Endodermal cell (in vitro differentiated cells): ENCODE data around the gene SPAST. TPM values are rescaled to one million over a fixed set of nuclear protein-coding genes. Genes with fewer than 3 reads are reported as not detected.

Source experiments
- DNase-seq: peaks from one replicate; pipeline ENCODE4 v3.0.0-alpha.2; 2017
- H3K27ac ChIP-seq: 2 replicates; pipeline ENCODE4 v1.5.1; 2013; ENCODE audit warnings: mild to moderate bottlenecking, low read depth, low read length, moderate library complexity
- H3K27me3 ChIP-seq: 2 replicates; pipeline ENCODE4 v1.6.1; 2013; ENCODE audit warnings: mild to moderate bottlenecking, low read length, moderate library complexity; ENCODE audit not compliant: insufficient read depth, control insufficient read depth, poor library complexity, severe bottlenecking
- H3K36me3 ChIP-seq: 2 replicates; pipeline ENCODE4 v1.7.0; 2013; ENCODE audit warnings: mild to moderate bottlenecking, low read length, moderate library complexity; ENCODE audit not compliant: control insufficient read depth, insufficient read depth
- H3K4me1 ChIP-seq: one replicate; pipeline ENCODE4 v1.7.0; 2013; ENCODE audit warnings: low read length; ENCODE audit not compliant: control insufficient read depth, insufficient read depth
- H3K4me3 ChIP-seq: 2 replicates; pipeline ENCODE4 v1.5.1; 2013; ENCODE audit warnings: mild to moderate bottlenecking, low read length, moderate library complexity
- H3K9ac ChIP-seq: 2 replicates; pipeline ENCODE4 v1.6.1; 2013; ENCODE audit warnings: mild to moderate bottlenecking, low read length, moderate library complexity; ENCODE audit not compliant: poor library complexity, severe bottlenecking; ENCODE audit errors: extremely low read depth
- H3K9me3 ChIP-seq: 2 replicates; pipeline ENCODE4 v1.6.1; 2013; ENCODE audit warnings: mild to moderate bottlenecking, low read length, moderate library complexity; ENCODE audit not compliant: control insufficient read depth
- H3K27ac Mint-ChIP-seq: 2 replicates; pipeline ENCODE4 v1.8.0; 2020; ENCODE audit warnings: mixed read lengths
- H3K27me3 Mint-ChIP-seq: 2 replicates; pipeline ENCODE4 v1.8.0; 2021; ENCODE audit warnings: mild to moderate bottlenecking, mixed read lengths; ENCODE audit not compliant: insufficient read depth
- H3K36me3 Mint-ChIP-seq: 2 replicates; pipeline ENCODE4 v1.8.0; 2020; ENCODE audit warnings: low read depth, mixed read lengths
- H3K4me1 Mint-ChIP-seq: 2 replicates; pipeline ENCODE4 v1.8.0; 2020; ENCODE audit warnings: mixed read lengths
- H3K4me3 Mint-ChIP-seq: 2 replicates; pipeline ENCODE4 v1.8.0; 2020; ENCODE audit warnings: mild to moderate bottlenecking, moderate library complexity, mixed read lengths
- H3K9me3 Mint-ChIP-seq: 2 replicates; pipeline ENCODE4 v1.8.0; 2020; ENCODE audit warnings: mild to moderate bottlenecking, mixed read lengths
- WGBS, 2 experiments: methylation state at CpG; one replicate each; pipeline versions ENCODE4 v1.1.5 to v1.1.7; 2013; ENCODE audit warnings: missing lambda C conversion rate in 2 of 2, mixed read lengths in 1 of 2; ENCODE audit not compliant: insufficient coverage in 1 of 2, insufficient read length in 1 of 2; 5-methylcytosine and 5-hydroxymethylcytosine counted together
- total RNA-seq, 2 donors: library from RNA; stranded (reverse); fragmentation: NEBNext Ultra II Directional in 1 of 2; extraction: Animal tissue kit (Norgen Biotek cat#: 25700) in 1 of 2; gene quantifications; 2 replicates in 1 of 2; 3 replicates in 1 of 2; pipeline ENCODE4 v1.2.1, GENCODE V29; 2021
- TF ChIP-seq, protein P1 (sequence below): fragments of 200-600 bp; sonication (generic); conservative IDR thresholded peaks from 2 replicates; pipeline ENCODE4 v1.5.0; 2021; ENCODE audit warnings: antibody characterized with exemption, mild to moderate bottlenecking

The SPAST gene
- total RNA-seq, 2 donors from 2014 or later: 25.7 to 34.6 TPM

DNA sequence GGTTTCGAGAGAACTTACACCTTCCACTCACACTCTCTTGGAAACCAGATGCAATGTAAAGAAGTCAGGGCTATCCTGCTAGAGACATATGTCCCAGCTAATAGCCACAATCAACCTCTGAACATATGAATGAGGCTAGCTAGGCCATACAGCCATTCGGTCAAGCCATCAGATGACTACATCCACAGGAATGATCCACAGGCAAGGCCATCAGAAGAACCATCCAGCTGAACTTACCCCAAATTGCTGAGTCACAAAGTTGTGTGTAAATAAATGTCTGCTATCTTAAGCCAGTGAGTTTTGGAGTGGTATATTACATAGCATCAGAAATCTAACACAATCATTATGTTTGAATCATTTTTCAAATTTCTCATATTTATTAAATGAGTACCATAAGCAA is 5.2 kb upstream of the SPAST start:
- Mint-ChIP-seq H3K4me1 (peaks cover 7% of the 10 kb centered on the region), H3K4me3 (no peak overlapping the region), H3K27me3 (no peaks in the 10 kb centered on the region), H3K36me3 (no peaks in the 10 kb centered on the region), H3K27ac (no peak overlapping the region), H3K9me3 (no peaks in the 10 kb centered on the region)
- no peak overlapping the region for H3K27ac ChIP-seq
- TF ChIP-seq, protein P1, sequence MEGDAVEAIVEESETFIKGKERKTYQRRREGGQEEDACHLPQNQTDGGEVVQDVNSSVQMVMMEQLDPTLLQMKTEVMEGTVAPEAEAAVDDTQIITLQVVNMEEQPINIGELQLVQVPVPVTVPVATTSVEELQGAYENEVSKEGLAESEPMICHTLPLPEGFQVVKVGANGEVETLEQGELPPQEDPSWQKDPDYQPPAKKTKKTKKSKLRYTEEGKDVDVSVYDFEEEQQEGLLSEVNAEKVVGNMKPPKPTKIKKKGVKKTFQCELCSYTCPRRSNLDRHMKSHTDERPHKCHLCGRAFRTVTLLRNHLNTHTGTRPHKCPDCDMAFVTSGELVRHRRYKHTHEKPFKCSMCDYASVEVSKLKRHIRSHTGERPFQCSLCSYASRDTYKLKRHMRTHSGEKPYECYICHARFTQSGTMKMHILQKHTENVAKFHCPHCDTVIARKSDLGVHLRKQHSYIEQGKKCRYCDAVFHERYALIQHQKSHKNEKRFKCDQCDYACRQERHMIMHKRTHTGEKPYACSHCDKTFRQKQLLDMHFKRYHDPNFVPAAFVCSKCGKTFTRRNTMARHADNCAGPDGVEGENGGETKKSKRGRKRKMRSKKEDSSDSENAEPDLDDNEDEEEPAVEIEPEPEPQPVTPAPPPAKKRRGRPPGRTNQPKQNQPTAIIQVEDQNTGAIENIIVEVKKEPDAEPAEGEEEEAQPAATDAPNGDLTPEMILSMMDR: no peak
- DNase-seq: no peak
- no peaks in the 10 kb centered on the region for H3K27me3 ChIP-seq
- no peak overlapping the region for H3K4me3 ChIP-seq
- no peaks in the 10 kb centered on the region for H3K36me3 ChIP-seq
- no peaks in the 10 kb centered on the region for H3K4me1 ChIP-seq
- 83 to 90% methylated on average over 1 to 2 of the region's 2 CpGs for WGBS, 2 experiments
- H3K9me3 ChIP-seq: no peaks in the 10 kb centered on the region
- no peak overlapping the region for H3K9ac ChIP-seq

DNA sequence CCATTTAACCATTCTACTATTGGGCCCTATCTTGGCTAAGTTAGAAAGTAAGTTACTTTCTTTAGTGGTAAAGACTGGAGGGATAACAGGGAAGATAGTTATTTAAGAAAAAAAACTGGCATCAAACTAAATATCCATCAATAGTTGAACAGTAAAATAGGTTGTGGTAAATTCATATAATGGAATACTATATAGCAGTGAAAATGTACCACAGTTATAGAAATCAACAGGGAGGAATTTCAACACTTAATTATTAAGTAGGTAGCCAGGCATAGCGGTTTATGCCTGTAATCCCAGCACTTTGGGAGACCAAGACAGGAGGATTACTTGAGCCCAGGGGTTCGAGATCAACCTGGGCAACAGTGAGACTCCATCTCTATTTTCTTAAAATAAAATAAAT is 3.1 kb upstream of the SPAST start:
- Histone ChIP-seq H3K4me1 (no peaks in the 10 kb centered on the region), H3K27me3 (no peaks in the 10 kb centered on the region), H3K9ac (no peak overlapping the region), H3K36me3 (no peaks in the 10 kb centered on the region), H3K9me3 (no peaks in the 10 kb centered on the region), H3K4me3 (no peak overlapping the region), H3K27ac (no peak overlapping the region)
- DNase-seq: no peak
- TF ChIP-seq, protein P1: no peak
- Mint-ChIP-seq H3K4me1 (peaks cover 9% of the 10 kb centered on the region), H3K27ac (no peak overlapping the region), H3K36me3 (no peaks in the 10 kb centered on the region), H3K27me3 (no peaks in the 10 kb centered on the region), H3K9me3 (no peaks in the 10 kb centered on the region), H3K4me3 (no peak overlapping the region)
- 87% methylated on average over 2 of the region's 2 CpGs; no CpG with 5 or more reads in 1 of the 2 experiments for WGBS, 2 experiments

DNA sequence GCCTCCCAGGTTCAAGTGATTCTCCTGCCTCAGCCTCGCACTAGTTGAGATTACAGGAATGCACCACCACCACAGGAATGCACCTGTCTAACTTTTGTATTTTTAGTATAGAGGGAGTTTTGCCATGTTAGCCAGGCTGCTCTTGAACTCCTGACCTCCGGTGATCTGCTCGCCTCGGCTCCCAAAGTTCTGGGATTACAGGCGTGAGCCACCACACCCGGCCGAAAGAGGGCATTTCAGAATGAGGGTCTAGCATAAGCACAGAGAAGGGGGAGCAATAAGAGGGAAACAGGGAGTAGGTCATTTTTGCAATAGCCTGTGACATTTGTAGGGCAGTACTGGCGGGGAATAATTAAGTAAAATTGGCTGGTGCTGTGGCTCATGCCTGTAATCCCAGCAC is 1.9 kb upstream of the SPAST start:
- Mint-ChIP-seq H3K4me3 (no peak overlapping the region), H3K27ac (no peak overlapping the region), H3K36me3 (peaks cover 3% of the 10 kb centered on the region), H3K4me1 (peaks cover 14% of the 10 kb centered on the region), H3K27me3 (no peaks in the 10 kb centered on the region), H3K9me3 (no peaks in the 10 kb centered on the region)
- no peak for DNase-seq
- WGBS, 2 experiments: 89 to 96% methylated on average over 6 to 8 of the region's 8 CpGs
- peaks cover 3% of the 10 kb centered on the region for H3K36me3 ChIP-seq
- no peaks in the 10 kb centered on the region for H3K4me1 ChIP-seq
- no peak overlapping the region for H3K27ac ChIP-seq
- no peak overlapping the region for H3K4me3 ChIP-seq
- no peaks in the 10 kb centered on the region for H3K9me3 ChIP-seq
- TF ChIP-seq, protein P1: no peak
- no peaks in the 10 kb centered on the region for H3K27me3 ChIP-seq
- H3K9ac ChIP-seq: no peak overlapping the region
